Stomach (tissue), 4 donors: Measurements from ENCODE around the gene PLEKHJ1.

ENCODE experiments used
- POLR2A ChIP-seq, 4 donors: fragments of 450-650 bp; IDR thresholded peaks; one replicate each; pipeline ENCODE4 v1.6.1; 2016; ENCODE audit warnings: antibody characterized with exemption in 4 of 4, control low read depth in 2 of 4, mild to moderate bottlenecking in 1 of 4, moderate library complexity in 1 of 4
- TF ChIP-seq, protein P1 (sequence below), 7 experiments: fragments of 450-650 bp in 4 of 7; fragments of 200-600 bp in 3 of 7; sonication (generic) in 3 of 7; IDR thresholded peaks; one replicate each; pipeline ENCODE4 v1.5.1; 2016 to 2019; ENCODE audit warnings: antibody characterized with exemption in 7 of 7, control low read depth in 2 of 7, mild to moderate bottlenecking in 1 of 7

DNA sequence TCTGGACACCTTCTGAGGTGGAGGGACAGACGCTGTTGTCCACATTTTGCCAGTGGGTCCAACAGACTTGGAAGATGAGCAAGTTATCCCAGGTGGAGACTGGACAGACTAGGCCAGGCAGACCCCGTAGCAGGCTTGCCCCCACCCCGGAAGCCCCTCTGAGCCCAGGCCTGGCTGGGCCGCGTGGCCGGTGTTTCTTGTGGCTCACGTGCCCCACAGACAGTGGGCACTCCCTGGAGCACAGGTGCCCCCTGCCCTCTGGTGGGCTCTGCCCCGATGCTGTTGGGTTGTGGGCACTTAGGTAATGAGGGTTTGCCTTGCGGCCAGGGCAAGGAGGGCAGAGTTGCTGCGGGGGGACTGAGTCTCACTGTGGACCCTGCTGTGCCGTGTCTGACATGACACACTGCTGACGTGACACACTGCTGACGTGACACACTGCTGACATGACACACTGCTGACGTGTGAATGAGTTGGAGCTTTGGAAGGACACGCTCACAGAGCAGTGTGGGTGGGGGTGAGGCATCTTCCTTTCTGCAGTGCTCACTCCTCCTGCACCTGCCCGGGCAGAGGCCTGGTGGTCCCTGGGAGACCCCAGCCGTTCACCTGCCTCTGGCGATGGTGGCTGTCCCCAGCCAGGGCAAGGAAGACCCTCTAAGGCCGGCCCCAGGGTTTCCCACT is 47.3 kb downstream of the PLEKHJ1 start:
- TF ChIP-seq POLR2A (IDR thresholded peaks at IDR 0.05) = no peak
- TF ChIP-seq, protein P1, sequence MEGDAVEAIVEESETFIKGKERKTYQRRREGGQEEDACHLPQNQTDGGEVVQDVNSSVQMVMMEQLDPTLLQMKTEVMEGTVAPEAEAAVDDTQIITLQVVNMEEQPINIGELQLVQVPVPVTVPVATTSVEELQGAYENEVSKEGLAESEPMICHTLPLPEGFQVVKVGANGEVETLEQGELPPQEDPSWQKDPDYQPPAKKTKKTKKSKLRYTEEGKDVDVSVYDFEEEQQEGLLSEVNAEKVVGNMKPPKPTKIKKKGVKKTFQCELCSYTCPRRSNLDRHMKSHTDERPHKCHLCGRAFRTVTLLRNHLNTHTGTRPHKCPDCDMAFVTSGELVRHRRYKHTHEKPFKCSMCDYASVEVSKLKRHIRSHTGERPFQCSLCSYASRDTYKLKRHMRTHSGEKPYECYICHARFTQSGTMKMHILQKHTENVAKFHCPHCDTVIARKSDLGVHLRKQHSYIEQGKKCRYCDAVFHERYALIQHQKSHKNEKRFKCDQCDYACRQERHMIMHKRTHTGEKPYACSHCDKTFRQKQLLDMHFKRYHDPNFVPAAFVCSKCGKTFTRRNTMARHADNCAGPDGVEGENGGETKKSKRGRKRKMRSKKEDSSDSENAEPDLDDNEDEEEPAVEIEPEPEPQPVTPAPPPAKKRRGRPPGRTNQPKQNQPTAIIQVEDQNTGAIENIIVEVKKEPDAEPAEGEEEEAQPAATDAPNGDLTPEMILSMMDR (IDR thresholded peaks at IDR 0.05) = no peak
